SK-N-SH treated with all-trans-retinoic acid at 6 μM for 48 hours (cell line): Measurements from ENCODE around the gene ZHX3.

Source experiments
- ATAC-seq: fragments of 200-7000 bp; cut with Tn5 transposase; 3 replicates; pipeline ENCODE4 v1.9.1; 2020; ENCODE audit warnings: mild to moderate bottlenecking, moderate library complexity
- ARNTL ChIP-seq: fragments of 450-650 bp; formaldehyde crosslinking; IDR thresholded peaks from 2 replicates; pipeline ENCODE4 v1.5.0; 2020; ENCODE audit warnings: low read depth, mild to moderate bottlenecking, moderate library complexity, borderline replicate concordance
- CREB5 ChIP-seq: fragments of 250-450 bp; sonication (Bioruptor Pico); IDR thresholded peaks from 2 replicates; pipeline ENCODE4 v1.5.1; 2020; ENCODE audit warnings: low read depth, mild to moderate bottlenecking, moderate library complexity
- CSDC2 ChIP-seq: fragments of 250-450 bp; sonication (Bioruptor Pico); IDR thresholded peaks from 2 replicates; pipeline ENCODE4 v1.5.0; 2020; ENCODE audit warnings: mild to moderate bottlenecking, moderate library complexity
- CSRNP3 ChIP-seq: fragments of 250-450 bp; sonication (Bioruptor Pico); IDR thresholded peaks from 2 replicates; pipeline ENCODE4 v1.5.1; 2021; ENCODE audit warnings: mild to moderate bottlenecking, moderate library complexity
- ISL1 ChIP-seq: fragments of 250-450 bp; sonication (Bioruptor Pico); IDR thresholded peaks from 2 replicates; pipeline ENCODE4 v2.1.2; 2022; ENCODE audit warnings: mild to moderate bottlenecking, moderate library complexity
- OSR1 ChIP-seq: fragments of 250-450 bp; sonication (Bioruptor Pico); IDR thresholded peaks from 2 replicates; pipeline ENCODE4 v1.8.0; 2022; ENCODE audit warnings: moderate library complexity, mild to moderate bottlenecking, inconsistent platforms
- PATZ1 ChIP-seq: fragments of 250-450 bp; sonication (Bioruptor Pico); IDR thresholded peaks from 2 replicates; pipeline ENCODE4 v1.8.0; 2020; ENCODE audit warnings: mild to moderate bottlenecking, moderate library complexity, borderline replicate concordance
- POU6F1 ChIP-seq: fragments of 250-450 bp; sonication (Bioruptor Pico); IDR thresholded peaks from 2 replicates; pipeline ENCODE4 v1.8.0; 2021; ENCODE audit warnings: low read depth, mild to moderate bottlenecking, moderate library complexity, borderline replicate concordance
- RARB ChIP-seq: fragments of 250-450 bp; sonication (Bioruptor Pico); IDR thresholded peaks from 2 replicates; pipeline ENCODE4 v1.8.0; 2021; ENCODE audit warnings: mild to moderate bottlenecking, moderate library complexity
- SNAI2 ChIP-seq: fragments of 250-450 bp; sonication (Bioruptor Pico); IDR thresholded peaks from 2 replicates; pipeline ENCODE4 v1.5.0; 2020; ENCODE audit warnings: mild to moderate bottlenecking, moderate library complexity
- TOX ChIP-seq: fragments of 250-450 bp; sonication (Bioruptor Pico); IDR thresholded peaks from 2 replicates; pipeline ENCODE4 v1.8.0; 2021; ENCODE audit warnings: mild to moderate bottlenecking, moderate library complexity, borderline replicate concordance
- TSHZ2 ChIP-seq: fragments of 250-450 bp; sonication (Bioruptor Pico); IDR thresholded peaks from 2 replicates; pipeline ENCODE4 v1.5.0; 2020; ENCODE audit warnings: mild to moderate bottlenecking, moderate library complexity
- ZFP3 ChIP-seq: fragments of 250-450 bp; sonication (Bioruptor Pico); IDR thresholded peaks from 2 replicates; pipeline ENCODE4 v1.5.0; 2020; ENCODE audit warnings: mild to moderate bottlenecking, moderate library complexity
- ZFP30 ChIP-seq: fragments of 450-650 bp; formaldehyde crosslinking; IDR thresholded peaks from 2 replicates; pipeline ENCODE4 v1.5.0; 2022; ENCODE audit warnings: mild to moderate bottlenecking, moderate library complexity
- ZNF565 ChIP-seq: fragments of 450-650 bp; formaldehyde crosslinking; conservative IDR thresholded peaks from 2 replicates; pipeline ENCODE4 v1.5.0; 2020; ENCODE audit warnings: low read depth, mild to moderate bottlenecking, moderate library complexity
- ZNF70 ChIP-seq: fragments of 450-650 bp; formaldehyde crosslinking; IDR thresholded peaks from 2 replicates; pipeline ENCODE4 v1.5.0; 2020; ENCODE audit warnings: mild to moderate bottlenecking, moderate library complexity
- ZNF8 ChIP-seq: fragments of 450-650 bp; formaldehyde crosslinking; IDR thresholded peaks from 2 replicates; pipeline ENCODE4 v1.5.0; 2020; ENCODE audit warnings: mild to moderate bottlenecking, moderate library complexity

ZHX3 gene

GRCh38 chr20:41138475-41139226, 178.9 kb downstream of the ZHX3 start:
- peak; percentile 5 for ATAC-seq
- no peak for TF ChIP-seq OSR1 (CRISPR knock-in tag)
- no peak for TF ChIP-seq ZFP3 (CRISPR knock-in tag)
- TF ChIP-seq CREB5 = no peak
- no peak for TF ChIP-seq TOX (CRISPR knock-in tag)
- no peak for TF ChIP-seq PATZ1 (CRISPR knock-in tag)
- TF ChIP-seq CSDC2 = no peak
- no peak for TF ChIP-seq SNAI2 (CRISPR knock-in tag)
- TF ChIP-seq TSHZ2 (CRISPR knock-in tag) = no peak
- no peak for TF ChIP-seq ZNF70 (CRISPR knock-in tag)
- TF ChIP-seq, all 23 proteins: peak for 0

- TF ChIP-seq ZFP30 = 0 out of 2 replicates have a peak, but pooled peaks have one; percentile 7
- peak; percentile 94 for TF ChIP-seq PATZ1 (CRISPR knock-in tag)
- no peak for TF ChIP-seq ARNTL (CRISPR knock-in tag)
- ATAC-seq = peak; percentile 10
Observed at GRCh38 chr20:41137614-41138474, 179.7 kb downstream of the ZHX3 start.

GRCh38 chr20:41136680-41137613, 180.6 kb downstream of the ZHX3 start, which contains the start of gene PLCG1:
Gene PLCG1 (plus strand): TSS chr20:41137543. CDS start chr20:41137642, 99 bp downstream.
- peak; percentile 82 for ATAC-seq
- TF ChIP-seq ZNF8 (CRISPR knock-in tag) (no peak), ZNF565 (CRISPR knock-in tag) (no peak), OSR1 (CRISPR knock-in tag) (no peak), ZNF70 (CRISPR knock-in tag) (no peak), CSRNP3 (CRISPR knock-in tag) (no peak), RARB (CRISPR knock-in tag) (no peak), POU6F1 (no peak), TSHZ2 (CRISPR knock-in tag) (no peak; the same call in 1 of the 2 replicates), ISL1 (no peak), ARNTL (CRISPR knock-in tag) (no peak), CREB5 (no peak)
